HCT116 (cell line): ENCODE measurements around the gene FADS6.

Experiments
- CTCF ChIP-seq, 3 experiments: fragments of 200-600 bp in 1 of 3; sonication (generic) in 1 of 3; IDR thresholded peaks in 2 of 3; conservative IDR thresholded peaks in 1 of 3; 2 replicates each; pipeline ENCODE4 v1.5.1; 2012 to 2017; ENCODE audit warnings: low read depth in 2 of 3, low read length in 2 of 3, antibody characterized with exemption in 1 of 3, borderline replicate concordance in 1 of 3, control low read depth in 1 of 3, mild to moderate bottlenecking in 1 of 3, mixed read lengths in 1 of 3, mixed run types in 1 of 3, moderate library complexity in 1 of 3; ENCODE audit not compliant: insufficient read depth in 1 of 3
- EGR1 ChIP-seq: IDR thresholded peaks from 2 replicates; pipeline ENCODE4 v1.6.1; 2012; ENCODE audit warnings: low read depth
- ELF1 ChIP-seq: IDR thresholded peaks from 2 replicates; pipeline ENCODE4 v1.6.1; 2012; ENCODE audit warnings: low read depth, borderline replicate concordance
- EZH2 ChIP-seq: fragments of 200-600 bp; sonication (generic); IDR thresholded peaks from 2 replicates; pipeline ENCODE4 v1.6.1; 2017; ENCODE audit warnings: antibody characterized with exemption, mixed run types
- POLR2A ChIP-seq: IDR thresholded peaks from 2 replicates; pipeline ENCODE4 v1.7.0; 2011; ENCODE audit warnings: borderline replicate concordance; ENCODE audit not compliant: insufficient read depth, insufficient read length; ENCODE audit errors: extremely low read depth
- TF ChIP-seq, protein P1 (sequence below): IDR thresholded peaks from 2 replicates; pipeline ENCODE4 v1.6.1; 2012; ENCODE audit warnings: low read depth

GRCh38 chr17:74871356-74872076, 21.9 kb downstream of the FADS6 start:
- no peak for TF ChIP-seq CTCF (IDR thresholded peaks at IDR 0.05 in 2 of 3, conservative IDR thresholded peaks at IDR 0.05 in 1 of 3; ENCODE audit: borderline replicate concordance in 1 of 3, insufficient read depth in 1 of 3, low read depth in 2 of 3, low read length in 2 of 3)
- no peak for TF ChIP-seq ELF1
- TF ChIP-seq, protein P1, sequence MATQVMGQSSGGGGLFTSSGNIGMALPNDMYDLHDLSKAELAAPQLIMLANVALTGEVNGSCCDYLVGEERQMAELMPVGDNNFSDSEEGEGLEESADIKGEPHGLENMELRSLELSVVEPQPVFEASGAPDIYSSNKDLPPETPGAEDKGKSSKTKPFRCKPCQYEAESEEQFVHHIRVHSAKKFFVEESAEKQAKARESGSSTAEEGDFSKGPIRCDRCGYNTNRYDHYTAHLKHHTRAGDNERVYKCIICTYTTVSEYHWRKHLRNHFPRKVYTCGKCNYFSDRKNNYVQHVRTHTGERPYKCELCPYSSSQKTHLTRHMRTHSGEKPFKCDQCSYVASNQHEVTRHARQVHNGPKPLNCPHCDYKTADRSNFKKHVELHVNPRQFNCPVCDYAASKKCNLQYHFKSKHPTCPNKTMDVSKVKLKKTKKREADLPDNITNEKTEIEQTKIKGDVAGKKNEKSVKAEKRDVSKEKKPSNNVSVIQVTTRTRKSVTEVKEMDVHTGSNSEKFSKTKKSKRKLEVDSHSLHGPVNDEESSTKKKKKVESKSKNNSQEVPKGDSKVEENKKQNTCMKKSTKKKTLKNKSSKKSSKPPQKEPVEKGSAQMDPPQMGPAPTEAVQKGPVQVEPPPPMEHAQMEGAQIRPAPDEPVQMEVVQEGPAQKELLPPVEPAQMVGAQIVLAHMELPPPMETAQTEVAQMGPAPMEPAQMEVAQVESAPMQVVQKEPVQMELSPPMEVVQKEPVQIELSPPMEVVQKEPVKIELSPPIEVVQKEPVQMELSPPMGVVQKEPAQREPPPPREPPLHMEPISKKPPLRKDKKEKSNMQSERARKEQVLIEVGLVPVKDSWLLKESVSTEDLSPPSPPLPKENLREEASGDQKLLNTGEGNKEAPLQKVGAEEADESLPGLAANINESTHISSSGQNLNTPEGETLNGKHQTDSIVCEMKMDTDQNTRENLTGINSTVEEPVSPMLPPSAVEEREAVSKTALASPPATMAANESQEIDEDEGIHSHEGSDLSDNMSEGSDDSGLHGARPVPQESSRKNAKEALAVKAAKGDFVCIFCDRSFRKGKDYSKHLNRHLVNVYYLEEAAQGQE: no peak
- TF ChIP-seq POLR2A: no peak
- TF ChIP-seq EZH2: no peak
- no peak for TF ChIP-seq EGR1
